GM18520 (cell line): Measurements from ENCODE around the gene RPP21.
"Not testable (repeated sequence)": the region's sequence is repeated elsewhere in the genome, so short reads cannot be mapped to it uniquely, and the experiment has no call there.

Experiments used
- ATAC-seq: cut with Tn5 transposase; IDR thresholded peaks from one replicate; pipeline ENCODE4 v1.9.1; 2021; ENCODE audit not compliant: unreplicated experiment

Gene RPP21

DNA sequence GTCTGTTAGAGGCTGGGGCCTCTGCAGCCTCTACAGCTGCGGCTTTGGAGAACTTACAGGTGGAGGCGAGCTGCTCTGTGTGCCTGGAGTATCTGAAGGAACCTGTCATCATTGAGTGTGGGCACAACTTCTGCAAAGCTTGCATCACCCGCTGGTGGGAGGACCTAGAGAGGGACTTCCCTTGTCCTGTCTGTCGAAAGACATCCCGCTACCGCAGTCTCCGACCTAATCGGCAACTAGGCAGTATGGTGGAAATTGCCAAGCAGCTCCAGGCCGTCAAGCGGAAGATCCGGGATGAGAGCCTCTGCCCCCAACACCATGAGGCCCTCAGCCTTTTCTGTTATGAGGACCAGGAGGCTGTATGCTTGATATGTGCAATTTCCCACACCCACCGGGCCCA lies 15.6 kb upstream of the RPP21 start:
- ATAC-seq, result no peak

DNA sequence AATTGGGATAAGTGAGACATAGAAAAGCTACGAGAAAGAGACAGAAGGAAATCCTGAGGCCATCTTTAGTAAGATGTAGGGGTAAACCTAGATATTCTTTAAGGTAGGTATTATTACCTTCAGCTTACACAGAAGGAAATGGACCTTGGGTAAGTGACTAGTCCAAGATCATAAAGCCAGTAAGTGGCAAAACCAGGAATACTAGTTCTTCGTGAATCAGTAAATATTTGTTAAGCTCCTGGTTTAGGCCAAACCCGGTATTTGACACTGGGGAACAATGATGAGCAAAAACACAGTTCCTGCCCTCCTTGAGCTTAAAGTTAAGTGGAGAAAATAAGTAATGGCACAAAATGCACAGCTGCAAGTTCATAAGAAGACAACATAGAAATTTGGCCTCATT lies 13.0 kb upstream of the RPP21 start:
- no peak for ATAC-seq

DNA sequence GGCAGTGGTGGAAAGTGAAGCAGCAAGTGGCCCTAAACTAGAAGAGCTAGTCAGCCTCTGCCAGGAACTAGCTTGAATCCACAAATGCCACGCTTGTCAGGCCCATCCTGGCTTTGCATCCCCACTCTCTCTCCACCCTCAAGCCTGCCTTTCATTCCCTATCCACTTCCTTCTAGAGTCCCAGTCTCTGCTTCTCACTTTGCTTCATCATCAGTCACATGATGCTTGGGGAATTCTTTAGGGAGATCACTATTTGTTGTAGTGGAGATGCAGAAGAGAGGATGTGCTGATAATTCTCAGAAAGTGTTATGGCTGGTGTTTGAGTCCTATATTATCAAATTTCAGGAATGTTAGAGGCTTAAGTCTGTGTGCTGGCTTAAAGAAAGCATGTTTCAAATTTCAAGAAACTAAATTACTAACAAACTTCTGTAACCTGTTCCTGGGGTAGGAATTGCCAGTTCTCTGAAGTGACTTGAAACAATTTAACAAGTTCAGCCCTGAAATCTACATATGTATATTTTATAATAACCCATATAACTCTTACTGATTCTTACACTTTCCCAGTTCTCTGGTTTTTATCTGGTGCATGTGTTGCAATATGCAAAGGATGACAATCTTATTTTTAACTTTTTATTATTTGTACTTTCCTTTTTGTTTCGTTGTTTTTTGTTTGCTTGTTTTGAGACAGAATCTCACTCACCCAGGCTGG lies 10.7 kb upstream of the RPP21 start:
- no peak for ATAC-seq

DNA sequence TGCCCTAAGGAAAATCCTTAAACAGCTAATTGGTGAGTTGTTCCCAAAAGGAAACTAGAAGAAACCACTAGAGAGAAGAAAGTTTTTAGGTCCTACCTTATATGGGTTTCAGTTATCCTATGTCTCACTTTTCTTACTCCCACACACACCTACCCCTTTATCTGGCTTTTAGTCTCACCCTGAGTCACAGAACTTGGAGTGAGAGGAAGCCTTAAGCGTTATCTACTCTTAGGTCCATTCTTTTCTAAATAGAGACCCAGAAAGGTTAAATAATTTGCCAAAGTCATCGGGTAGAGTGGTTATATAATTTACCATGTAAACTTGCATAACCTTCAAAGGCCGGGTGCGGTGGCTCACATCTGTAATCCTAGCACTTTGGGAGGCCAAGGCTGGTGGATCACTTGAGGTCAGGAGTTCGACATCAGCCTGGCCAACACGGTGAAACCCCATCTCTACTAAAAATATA lies 4.3 kb upstream of the RPP21 start:
- no peak for ATAC-seq

DNA sequence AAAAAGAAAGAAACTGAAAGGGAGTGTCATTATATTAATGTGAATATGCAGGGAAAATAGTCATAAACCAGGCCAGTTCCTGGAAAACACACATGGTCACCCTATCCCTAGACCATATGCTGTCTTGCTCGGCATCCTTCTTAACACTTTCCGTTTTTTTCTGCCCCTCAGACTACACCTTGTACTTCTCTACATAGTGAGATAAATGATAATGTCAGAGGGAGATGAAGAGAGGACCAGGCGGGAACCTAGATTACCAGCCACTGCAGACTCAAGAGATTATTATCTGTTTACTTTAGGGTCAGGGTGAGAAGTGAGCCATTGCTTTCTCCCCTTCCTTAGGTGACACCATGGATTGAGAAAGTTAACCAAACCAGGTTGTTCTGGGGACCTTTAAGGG lies 3.7 kb upstream of the RPP21 start:
- no peak for ATAC-seq

DNA sequence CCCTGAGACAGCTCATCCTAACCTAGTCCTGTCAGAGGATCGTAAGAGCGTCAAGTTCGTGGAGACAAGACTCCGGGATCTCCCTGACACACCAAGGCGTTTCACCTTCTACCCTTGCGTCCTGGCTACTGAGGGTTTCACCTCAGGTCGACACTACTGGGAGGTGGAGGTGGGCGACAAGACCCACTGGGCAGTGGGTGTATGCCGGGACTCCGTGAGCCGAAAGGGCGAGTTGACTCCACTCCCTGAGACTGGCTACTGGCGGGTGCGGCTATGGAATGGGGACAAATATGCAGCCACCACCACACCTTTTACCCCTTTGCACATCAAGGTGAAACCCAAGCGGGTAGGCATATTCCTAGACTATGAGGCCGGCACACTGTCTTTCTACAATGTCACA lies 3.2 kb upstream of the RPP21 start:
- no peak for ATAC-seq

DNA sequence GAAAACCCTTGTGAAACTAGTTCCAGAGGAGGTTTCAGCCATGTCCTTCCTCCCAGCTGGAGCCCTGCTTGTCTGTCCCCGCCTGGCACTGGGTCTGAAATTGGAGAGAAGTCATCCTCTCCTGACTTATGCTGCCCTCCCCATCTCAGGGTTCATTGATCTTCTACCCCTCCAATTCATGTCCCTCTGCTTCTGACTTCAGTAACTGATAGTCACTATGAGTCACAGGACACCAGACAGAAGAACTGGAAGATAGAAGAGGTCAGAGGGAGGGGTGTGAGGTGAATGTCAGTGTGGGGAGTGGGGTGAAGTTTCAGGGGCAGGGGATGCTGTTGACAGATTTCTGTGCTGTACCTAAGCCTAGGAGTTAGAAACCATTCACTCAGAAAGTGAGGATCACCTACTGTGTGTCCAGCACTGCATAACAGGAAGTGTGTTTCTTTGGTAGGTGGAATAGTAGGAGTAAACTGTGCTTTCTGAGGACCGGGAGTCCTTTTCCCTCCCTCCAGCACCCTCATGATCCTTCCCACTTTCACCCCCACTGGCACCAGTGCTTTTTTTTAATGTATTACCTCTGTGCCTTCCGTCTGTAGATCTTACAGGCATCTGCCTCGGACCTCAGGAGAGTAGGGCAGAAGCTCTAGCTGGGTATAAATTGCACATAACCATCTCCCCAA lies 627 bp upstream of the RPP21 start:
- ATAC-seq, result no peak

DNA sequence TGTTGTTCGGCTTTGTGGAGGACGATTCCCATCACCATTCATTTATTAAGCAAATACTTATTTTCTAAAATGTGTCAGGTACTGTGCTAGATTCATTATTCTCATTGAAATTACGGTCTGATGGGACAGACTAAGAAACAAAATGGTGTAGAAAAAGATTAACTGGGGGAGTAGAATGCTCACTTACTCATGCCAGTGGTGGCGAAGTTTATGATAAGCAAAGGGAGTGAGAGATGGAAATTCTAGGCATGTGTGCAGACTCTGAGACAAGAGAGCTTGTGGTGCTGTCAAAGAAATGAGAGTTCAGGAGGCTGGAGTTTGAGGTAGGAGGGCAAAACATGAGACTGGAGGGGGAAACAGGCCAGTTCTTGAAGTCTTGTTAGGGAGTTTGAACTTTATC lies 896 bp downstream of the RPP21 start:
- no peak for ATAC-seq

DNA sequence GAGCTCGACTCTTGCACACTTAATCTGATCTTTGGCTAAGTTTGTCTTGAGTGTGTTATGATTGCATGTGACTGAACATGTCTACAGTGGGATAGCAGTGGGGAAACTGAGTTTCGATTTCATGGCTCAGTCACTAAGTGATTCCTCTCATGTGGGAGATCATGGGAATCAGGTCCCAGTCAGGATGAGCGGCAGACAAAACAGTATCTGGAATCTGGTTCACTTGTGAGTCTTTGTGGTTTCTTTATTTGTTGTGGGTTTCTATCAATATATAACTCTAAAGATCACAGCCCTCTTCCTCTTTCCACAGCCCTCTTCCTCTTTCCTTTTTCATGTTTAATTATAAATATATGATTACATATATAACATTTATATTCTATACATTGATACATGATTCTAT lies 4.0 kb downstream of the RPP21 start:
- no peak for ATAC-seq

DNA sequence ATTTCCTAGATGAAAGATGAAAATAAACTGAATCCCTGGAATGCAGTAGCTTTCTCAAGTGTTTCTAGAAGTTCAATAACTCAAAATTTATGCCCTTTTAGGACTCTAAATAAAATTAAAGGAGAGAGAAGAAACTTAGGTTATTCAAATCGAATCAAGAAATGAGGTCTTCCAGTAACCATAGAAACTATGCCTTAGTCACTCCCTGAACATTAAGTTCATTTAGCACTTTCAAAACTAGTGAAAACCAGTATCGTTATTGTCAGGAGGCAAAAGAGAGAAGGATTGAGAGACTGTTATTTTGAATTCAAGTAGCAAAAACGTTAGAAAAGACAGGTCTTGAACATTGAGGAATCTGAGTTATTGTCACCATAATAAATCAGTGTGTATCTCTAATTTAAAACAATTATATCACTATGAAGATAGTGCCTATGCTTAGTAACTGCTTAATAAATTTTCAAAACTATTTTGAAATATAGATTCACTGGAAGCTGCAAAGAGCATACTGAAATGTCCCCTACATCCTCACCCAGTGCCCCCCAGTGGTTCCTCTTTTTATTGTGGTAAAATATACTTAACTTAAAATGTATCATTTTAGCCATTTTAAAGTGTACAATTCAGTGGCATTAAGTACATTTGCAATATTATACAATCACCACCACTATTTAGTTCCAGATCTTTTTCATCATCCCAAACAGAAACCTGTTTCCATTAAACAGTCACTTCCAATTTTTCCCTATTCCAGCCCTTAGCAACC lies 4.6 kb downstream of the RPP21 start:
- no peak for ATAC-seq

DNA sequence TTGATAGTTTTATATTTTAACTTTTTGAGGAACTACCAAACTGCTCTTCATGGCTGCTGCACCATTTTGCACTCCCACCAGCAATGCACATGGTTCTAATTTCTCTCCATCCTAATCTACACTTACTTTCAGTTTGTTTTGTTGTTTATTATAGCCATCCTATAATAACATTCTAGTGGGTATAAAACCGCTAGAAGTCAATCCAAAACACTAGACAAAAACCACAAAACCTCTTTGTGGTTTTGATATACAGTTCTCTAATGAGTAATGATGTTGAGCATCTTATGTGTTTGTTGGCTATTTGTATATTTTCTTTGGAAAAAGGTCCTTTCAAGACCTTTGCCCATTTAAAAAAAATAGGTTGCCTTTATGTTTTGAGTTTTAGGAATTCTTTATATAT lies 5.6 kb downstream of the RPP21 start:
- ATAC-seq, result no peak

DNA sequence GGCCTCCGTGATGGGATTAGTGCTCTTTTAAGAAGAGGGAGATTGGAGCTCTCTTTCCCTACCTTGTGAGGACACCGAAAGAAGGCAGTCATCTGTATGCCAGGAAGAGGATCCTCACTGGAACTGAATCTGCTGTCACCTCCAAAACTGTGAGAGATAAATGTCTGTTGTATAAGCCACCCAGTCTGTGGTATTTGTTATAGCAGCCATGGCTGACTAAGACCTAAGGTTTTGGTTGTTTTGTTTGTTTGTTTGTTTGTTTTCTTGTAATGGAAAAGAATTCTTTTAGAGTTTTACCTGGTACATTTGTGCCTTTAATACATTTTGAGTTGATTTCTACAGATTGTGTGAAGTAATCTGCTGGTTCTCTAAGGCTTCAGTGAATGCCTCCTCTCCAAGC lies 7.6 kb downstream of the RPP21 start:
- no peak for ATAC-seq

DNA sequence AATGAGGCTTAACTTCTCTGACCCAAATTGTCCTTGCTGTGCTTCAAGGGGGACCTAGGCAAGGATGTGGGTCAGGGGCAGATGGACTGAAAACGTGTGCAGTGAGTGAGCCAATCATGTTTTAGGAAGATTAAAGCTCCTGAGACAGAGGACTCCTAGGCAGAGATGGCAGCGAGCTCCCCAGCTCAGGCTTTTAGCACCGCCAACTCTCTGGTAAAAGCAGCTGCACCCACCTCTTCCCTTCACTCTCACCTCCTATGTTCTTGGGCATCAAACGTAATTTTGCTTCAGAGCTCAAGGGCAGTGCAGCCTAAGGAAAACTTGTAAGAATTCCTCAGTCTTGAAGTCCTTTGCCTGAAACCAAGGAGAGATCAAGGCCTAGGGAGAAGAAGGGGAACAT lies 10.3 kb downstream of the RPP21 start:
- no peak for ATAC-seq

DNA sequence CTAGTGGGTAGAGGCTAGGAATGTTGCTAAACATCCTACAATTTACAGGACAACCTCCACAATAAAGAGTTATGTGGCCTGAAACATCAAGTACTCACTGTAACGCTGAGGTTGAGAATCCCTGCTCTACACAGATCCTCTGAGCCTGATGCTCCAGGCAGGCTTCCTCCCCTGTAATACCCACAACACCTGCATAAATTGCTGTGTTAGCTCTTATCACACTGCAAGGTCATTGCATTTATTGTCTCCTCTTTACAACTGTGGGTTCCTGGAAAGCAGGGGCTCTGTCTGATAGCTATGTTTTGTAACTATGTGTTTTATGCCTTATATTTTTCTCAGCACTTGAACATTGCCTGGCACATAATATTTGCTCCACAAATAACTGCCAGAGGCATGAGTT lies 11.6 kb downstream of the RPP21 start:
- no peak for ATAC-seq

DNA sequence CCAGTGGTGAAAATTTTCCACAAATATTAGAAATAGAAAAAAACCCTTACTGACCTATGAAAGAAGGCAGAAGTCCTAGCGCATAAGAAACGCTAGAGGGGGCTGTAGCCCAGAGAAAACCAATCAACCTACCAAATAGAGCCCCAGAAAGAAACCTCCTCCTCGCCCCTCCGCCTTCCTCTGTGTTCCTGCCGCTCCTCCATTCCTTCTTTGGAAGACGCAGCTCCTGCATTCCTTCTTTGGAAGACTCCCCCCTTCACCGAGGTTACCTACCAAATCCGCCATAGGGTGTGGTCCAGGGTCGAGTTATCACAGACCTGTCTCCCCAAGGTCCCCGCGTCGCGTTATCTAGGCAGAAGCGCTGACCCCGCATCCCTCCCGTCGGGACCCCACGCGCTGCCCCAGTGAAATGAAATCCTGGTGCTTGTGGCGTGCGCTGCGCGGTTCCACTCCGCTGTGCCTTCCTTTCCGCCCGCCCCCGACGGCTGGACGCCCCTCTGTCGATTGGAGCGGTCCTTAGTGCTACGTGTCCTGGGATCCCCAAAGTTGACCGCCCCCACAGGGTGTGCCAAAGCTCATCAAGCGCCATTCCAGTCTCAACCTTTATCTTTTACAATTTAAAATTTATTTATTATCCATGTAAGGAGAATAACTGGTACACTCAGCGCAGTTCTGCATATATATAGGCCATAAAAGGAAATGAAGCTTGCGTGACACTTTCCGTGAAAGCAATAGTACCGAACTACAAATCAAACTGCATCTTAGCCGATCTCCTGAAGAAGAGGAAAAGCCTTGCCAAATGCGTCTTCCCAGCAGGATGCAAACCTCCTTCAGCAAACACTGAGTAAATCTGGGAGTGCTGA lies 13.0 kb downstream of the RPP21 start:
- no peak for ATAC-seq

DNA sequence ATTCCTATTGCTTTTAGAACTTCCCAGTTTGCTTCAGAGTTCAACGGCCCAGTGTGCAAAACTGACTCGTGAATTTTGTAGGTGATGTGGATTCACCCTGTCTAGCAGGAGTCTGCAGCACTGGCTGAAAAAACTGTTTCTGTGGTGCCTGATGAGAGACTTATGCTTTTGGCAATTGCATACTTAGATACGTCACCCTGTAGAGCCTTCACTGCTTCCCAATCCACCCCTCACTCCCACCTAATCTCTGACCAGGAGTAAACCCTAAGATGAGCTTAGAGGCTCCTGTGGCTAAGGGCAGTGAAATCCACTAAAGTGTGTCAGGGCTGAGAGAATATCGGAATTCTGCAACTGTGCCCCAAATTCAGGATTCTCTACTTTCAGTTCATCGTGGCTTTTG lies 14.3 kb downstream of the RPP21 start:
- no peak for ATAC-seq

DNA sequence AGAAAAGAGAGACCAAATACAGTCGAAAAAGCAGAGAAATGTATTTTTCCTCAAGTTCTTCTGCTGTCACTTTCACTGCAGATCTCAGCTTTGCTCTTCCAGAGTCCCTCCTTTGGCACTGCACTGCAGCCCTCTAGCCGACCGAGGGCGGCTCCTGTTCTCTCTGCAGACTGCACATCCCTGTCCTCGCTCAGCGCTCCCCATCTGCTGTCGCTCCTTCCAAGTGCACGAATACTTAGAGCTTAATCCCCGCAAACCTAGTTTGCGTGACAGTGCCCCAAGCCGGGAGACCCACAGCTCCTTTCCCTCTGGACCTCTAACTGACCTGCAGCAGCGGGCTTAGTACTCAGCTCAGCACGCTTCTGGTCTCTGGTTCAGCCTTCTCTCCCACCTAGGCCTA lies 15.2 kb downstream of the RPP21 start:
- ATAC-seq, result no peak

DNA sequence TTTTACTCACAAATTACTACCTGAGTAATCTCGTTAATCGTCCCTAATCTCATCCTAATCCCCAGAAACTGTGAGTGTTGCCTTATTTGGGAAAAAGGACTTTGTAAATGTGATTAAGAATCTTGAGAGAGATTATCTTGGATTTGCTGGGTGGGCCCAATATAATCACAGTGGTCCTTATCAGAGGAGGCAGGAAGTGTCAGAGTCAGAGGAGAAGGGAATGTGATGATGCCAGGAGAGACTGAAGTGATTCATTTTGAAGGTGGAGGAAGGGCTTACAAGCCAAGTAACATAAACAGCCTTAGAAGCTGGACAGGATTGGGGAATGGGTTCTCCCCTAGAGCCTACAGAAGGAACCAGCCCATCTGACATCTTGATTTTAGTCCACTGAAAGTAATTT lies 16.7 kb downstream of the RPP21 start:
- ATAC-seq, result no peak

DNA sequence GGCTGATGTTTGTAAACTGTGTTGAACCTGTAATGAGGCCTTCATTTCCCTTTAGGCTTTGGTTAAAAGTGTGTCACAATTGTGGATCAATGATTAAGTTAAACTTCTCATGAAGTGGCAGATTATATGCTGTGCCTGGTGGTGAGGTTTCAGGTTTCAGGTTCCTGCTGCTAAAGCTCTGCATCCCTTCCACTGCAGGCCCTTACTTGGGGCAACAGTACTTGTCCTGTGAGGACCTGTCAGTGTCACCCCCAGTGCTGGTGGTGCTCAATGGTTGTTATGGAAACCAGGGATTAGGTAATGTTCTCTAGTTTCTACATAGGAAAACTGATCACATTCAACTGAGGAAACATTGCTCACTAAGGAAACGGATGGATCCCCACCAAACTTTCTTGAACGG lies 18.5 kb downstream of the RPP21 start:
- no peak for ATAC-seq

DNA sequence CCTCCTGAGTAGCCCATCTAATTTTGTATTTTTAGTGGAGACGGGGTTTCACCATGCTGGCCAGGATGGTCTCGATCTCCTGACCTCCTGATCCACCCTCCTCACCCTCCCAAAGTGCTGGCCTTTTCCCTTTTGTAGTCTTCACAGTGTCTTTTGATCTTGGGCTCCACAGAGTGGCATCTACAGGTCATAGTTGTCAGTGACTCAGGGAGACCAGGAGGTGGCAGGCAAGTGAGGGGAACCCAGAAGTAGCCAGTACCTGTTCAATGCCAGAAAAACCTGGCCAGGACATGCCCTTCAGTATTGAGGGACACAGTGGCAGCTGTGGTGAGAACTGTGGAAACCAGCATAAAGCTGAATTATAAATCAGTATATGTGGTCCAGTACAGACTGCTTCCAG lies 19.6 kb downstream of the RPP21 start:
- ATAC-seq, result no peak

DNA sequence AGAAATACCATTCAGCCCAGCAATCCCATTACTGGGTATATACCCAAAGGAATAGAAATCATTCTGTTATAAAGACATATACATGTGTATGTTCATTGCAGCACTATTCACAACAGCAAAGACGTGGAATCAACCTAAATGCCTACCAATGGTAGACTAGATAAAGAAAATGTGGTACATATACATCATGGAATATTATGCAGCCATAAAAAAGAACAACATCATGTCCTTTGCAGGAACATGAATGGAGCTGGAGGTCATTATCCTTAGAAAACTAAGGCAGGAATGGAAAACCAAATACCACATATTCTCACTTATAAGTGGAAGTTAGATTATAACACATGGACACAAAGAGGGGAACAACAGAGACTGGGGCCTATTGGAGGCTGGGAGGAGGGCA lies 24.3 kb downstream of the RPP21 start:
- ATAC-seq, result not testable (repeated sequence)
